NCI-H1694 (cell line): Measurements from ENCODE around the gene NAV2.

ENCODE experiments used
- DNase-seq: peaks from one replicate; lab custom pipeline; 2025; lab: John Stamatoyannopoulos, UW

Gene NAV2

GRCh38 chr11:19972651-19973050, 260.0 kb downstream of the NAV2 start:
- DNase-seq: no peak

GRCh38 chr11:19973136-19973635, 260.5 kb downstream of the NAV2 start:
- DNase-seq: no peak

GRCh38 chr11:19974886-19975285, 262.2 kb downstream of the NAV2 start:
- no peak for DNase-seq

GRCh38 chr11:19975414-19975990, 262.9 kb downstream of the NAV2 start:
- no peak for DNase-seq

- DNase-seq: no peak
These were observed 263.8 kb downstream of the NAV2 start for GRCh38 chr11:19976281-19976941.

GRCh38 chr11:19977941-19978340, 265.3 kb downstream of the NAV2 start:
- DNase-seq: no peak

GRCh38 chr11:19978668-19979518, 266.3 kb downstream of the NAV2 start:
- no peak for DNase-seq

- no peak for DNase-seq
These were observed 266.8 kb downstream of the NAV2 start for GRCh38 chr11:19979519-19979845.

GRCh38 chr11:19980388-19980787, 267.8 kb downstream of the NAV2 start:
- DNase-seq: no peak

GRCh38 chr11:19980957-19981669, 268.5 kb downstream of the NAV2 start:
- DNase-seq: no peak

GRCh38 chr11:19982774-19983495, 270.3 kb downstream of the NAV2 start:
- DNase-seq: no peak

- DNase-seq: no peak
These were observed 271.6 kb downstream of the NAV2 start for GRCh38 chr11:19984048-19984742.

- DNase-seq: no peak
These were observed 272.5 kb downstream of the NAV2 start for GRCh38 chr11:19985111-19985510.

GRCh38 chr11:19987331-19987801, 274.7 kb downstream of the NAV2 start:
- no peak for DNase-seq

GRCh38 chr11:19988598-19988997, 276.0 kb downstream of the NAV2 start:
- no peak for DNase-seq

GRCh38 chr11:19989191-19989590, 276.6 kb downstream of the NAV2 start:
- DNase-seq: no peak

- DNase-seq: no peak
These were observed 279.5 kb downstream of the NAV2 start for GRCh38 chr11:19992162-19992561.

- no peak for DNase-seq
These were observed 280.4 kb downstream of the NAV2 start for GRCh38 chr11:19992998-19993397.

- no peak for DNase-seq
These were observed 282.0 kb downstream of the NAV2 start for GRCh38 chr11:19994672-19995071.

- no peak for DNase-seq
These were observed 282.5 kb downstream of the NAV2 start for GRCh38 chr11:19995145-19995544.

GRCh38 chr11:19996571-19996970, 283.9 kb downstream of the NAV2 start:
- DNase-seq: no peak
